H9 (cell line): Measurements from ENCODE around the gene SCNN1B. TPM values are rescaled to one million over a fixed set of nuclear protein-coding genes. Genes with fewer than 3 reads are reported as not detected.

Source experiments
- DNase-seq: peaks from one replicate; pipeline ENCODE4 v3.0.0-alpha.2; 2017
- H2AFZ ChIP-seq: one replicate; pipeline ENCODE4 v1.6.1; 2013; ENCODE audit warnings: mild to moderate bottlenecking, low read length, control low read depth, moderate library complexity
- H2AK5ac ChIP-seq: 2 replicates; pipeline ENCODE4 v1.6.1; 2013; ENCODE audit warnings: low read length, control low read depth, mixed read lengths; ENCODE audit not compliant: insufficient read length
- H2BK120ac ChIP-seq: one replicate; pipeline ENCODE4 v1.6.1; 2013; ENCODE audit warnings: low read depth, mild to moderate bottlenecking, low read length, control low read depth, inconsistent platforms; ENCODE audit not compliant: poor library complexity, severe bottlenecking
- H2BK12ac ChIP-seq: 2 replicates; pipeline ENCODE4 v1.6.1; 2013; ENCODE audit warnings: low read length, control low read depth, mixed read lengths, low read depth; ENCODE audit not compliant: insufficient read length
- H2BK15ac ChIP-seq: 2 replicates; pipeline ENCODE4 v1.6.1; 2013; ENCODE audit warnings: low read depth, low read length, control low read depth
- H2BK20ac ChIP-seq: one replicate; pipeline ENCODE4 v1.6.1; 2013; ENCODE audit warnings: low read depth, mild to moderate bottlenecking, low read length, control low read depth, inconsistent platforms; ENCODE audit not compliant: poor library complexity, severe bottlenecking
- H2BK5ac ChIP-seq: 2 replicates; pipeline ENCODE4 v1.6.1; 2013; ENCODE audit warnings: low read length, control low read depth, mixed read lengths; ENCODE audit not compliant: insufficient read length
- H3K14ac ChIP-seq: 2 replicates; pipeline ENCODE4 v1.6.1; 2013; ENCODE audit warnings: low read length, control low read depth; ENCODE audit not compliant: insufficient read depth
- H3K18ac ChIP-seq: 2 replicates; pipeline ENCODE4 v1.6.1; 2013; ENCODE audit warnings: low read depth, mild to moderate bottlenecking, mixed read lengths, low read length, control low read depth; ENCODE audit not compliant: insufficient read length
- H3K23ac ChIP-seq: 2 replicates; pipeline ENCODE4 v1.6.1; 2013; ENCODE audit warnings: low read length, control low read depth, mixed read lengths, low read depth; ENCODE audit not compliant: insufficient read length
- H3K23me2 ChIP-seq: 2 replicates; pipeline ENCODE4 v1.6.1; 2013; ENCODE audit warnings: low read depth, mild to moderate bottlenecking, mixed read lengths, low read length, control low read depth; ENCODE audit not compliant: insufficient read length, poor library complexity, severe bottlenecking
- H3K27ac ChIP-seq: 2 replicates; pipeline ENCODE4 v1.5.1; 2013; ENCODE audit warnings: low read length, control low read depth, mixed read lengths, low read depth; ENCODE audit not compliant: insufficient read length
- H3K27me3 ChIP-seq: 2 replicates; pipeline ENCODE4 v1.6.1; 2013; ENCODE audit warnings: low read length, control low read depth, inconsistent platforms; ENCODE audit not compliant: insufficient read depth
- H3K4ac ChIP-seq: 2 replicates; pipeline ENCODE4 v1.6.1; 2013; ENCODE audit warnings: low read depth, mild to moderate bottlenecking, control low read depth, inconsistent platforms, low read length, moderate library complexity
- H3K4me1 ChIP-seq: 2 replicates; pipeline ENCODE4 v1.6.1; 2013; ENCODE audit warnings: low read length, control low read depth, inconsistent platforms; ENCODE audit not compliant: insufficient read depth
- H3K4me2 ChIP-seq: 2 replicates; pipeline ENCODE4 v1.6.1; 2013; ENCODE audit warnings: low read length, control low read depth, mixed read lengths; ENCODE audit not compliant: insufficient read length, insufficient read depth
- H3K56ac ChIP-seq: 2 replicates; pipeline ENCODE4 v1.6.1; 2013; ENCODE audit warnings: low read depth, mild to moderate bottlenecking, mixed read lengths, low read length, control low read depth; ENCODE audit not compliant: insufficient read length
- H3K79me1 ChIP-seq: 2 replicates; pipeline ENCODE4 v1.6.1; 2013; ENCODE audit warnings: low read depth, mild to moderate bottlenecking, moderate library complexity, low read length, control low read depth, inconsistent platforms; ENCODE audit not compliant: insufficient read depth, poor library complexity, severe bottlenecking
- H3K79me2 ChIP-seq: 2 replicates; pipeline ENCODE4 v1.6.1; 2013; ENCODE audit warnings: low read length, control low read depth, inconsistent platforms; ENCODE audit not compliant: insufficient read depth
- H3K9ac ChIP-seq: 2 replicates; pipeline ENCODE4 v1.6.1; 2013; ENCODE audit warnings: low read length, control low read depth, mixed read lengths; ENCODE audit not compliant: insufficient read length; ENCODE audit errors: extremely low read depth
- H3K9me3 ChIP-seq: one replicate; pipeline ENCODE4 v1.6.1; 2013; ENCODE audit warnings: low read depth, low read length, inconsistent platforms; ENCODE audit not compliant: control insufficient read depth
- H3T11ph ChIP-seq: one replicate; pipeline ENCODE4 v1.6.1; 2013; ENCODE audit warnings: mild to moderate bottlenecking, low read length, control low read depth, inconsistent platforms
- H4K20me1 ChIP-seq: one replicate; pipeline ENCODE4 v1.6.1; 2013; ENCODE audit not compliant: control insufficient read depth, insufficient read length, insufficient read depth
- H4K5ac ChIP-seq: 2 replicates; pipeline ENCODE4 v1.6.1; 2013; ENCODE audit warnings: low read depth, mild to moderate bottlenecking, mixed read lengths, low read length, control low read depth; ENCODE audit not compliant: insufficient read length
- H4K8ac ChIP-seq: replicated peaks from 2 replicates; pipeline ENCODE4 v1.6.1; 2013; ENCODE audit warnings: low read length, control low read depth, mixed read lengths, low read depth; ENCODE audit not compliant: insufficient read length
- H4K91ac ChIP-seq: 2 replicates; pipeline ENCODE4 v1.6.1; 2013; ENCODE audit warnings: low read depth, mild to moderate bottlenecking, moderate library complexity, mixed read lengths, low read length, control low read depth; ENCODE audit not compliant: insufficient read length
- H3K27ac Mint-ChIP-seq, 3 experiments: 2 replicates in 2 of 3; 3 replicates in 1 of 3; pipeline ENCODE4 v1.8.0; 2020 to 2021; ENCODE audit warnings: mixed read lengths in 3 of 3, mild to moderate bottlenecking in 1 of 3, moderate library complexity in 1 of 3
- H3K27me3 Mint-ChIP-seq: 2 replicates; pipeline ENCODE4 v1.8.0; 2021; ENCODE audit warnings: low read depth, mild to moderate bottlenecking, moderate library complexity, mixed read lengths
- H3K36me3 Mint-ChIP-seq, 3 experiments: 2 replicates in 2 of 3; 3 replicates in 1 of 3; pipeline ENCODE4 v1.8.0; 2020 to 2021; ENCODE audit warnings: low read depth in 3 of 3, mixed read lengths in 3 of 3; ENCODE audit not compliant: insufficient read depth in 1 of 3
- H3K4me1 Mint-ChIP-seq, 2 experiments: 2 replicates each; pipeline ENCODE4 v1.8.0; 2020; ENCODE audit warnings: mixed read lengths in 2 of 2
- H3K4me3 Mint-ChIP-seq, 2 experiments: 2 replicates in 1 of 2; 3 replicates in 1 of 2; pipeline ENCODE4 v1.8.0; 2020 to 2021; ENCODE audit warnings: mild to moderate bottlenecking in 2 of 2, mixed read lengths in 2 of 2, moderate library complexity in 1 of 2
- H3K9me3 Mint-ChIP-seq, 2 experiments: 2 replicates in 1 of 2; 3 replicates in 1 of 2; pipeline ENCODE4 v1.8.0; 2020; ENCODE audit warnings: mild to moderate bottlenecking in 2 of 2, mixed read lengths in 2 of 2, moderate library complexity in 1 of 2
- WGBS: extraction: QIAGEN DNeasy Blood & Tissue Kit; methylation state at CpG from one replicate; pipeline ENCODE4 v1.1.7; 2013; ENCODE audit warnings: missing lambda C conversion rate, low lambda C conversion rate, mixed read lengths; ENCODE audit not compliant: insufficient read length; ENCODE audit errors: extremely low coverage; 5-methylcytosine and 5-hydroxymethylcytosine counted together
- total RNA-seq: library from RNA; stranded (reverse); gene quantifications from 2 replicates; pipeline ENCODE4 v1.2.1, GENCODE V29; 2021
- TF ChIP-seq, protein P1 (sequence below): fragments of 200-600 bp; sonication (generic); conservative IDR thresholded peaks from 3 replicates; pipeline ENCODE4 v1.8.0; 2021; ENCODE audit warnings: antibody characterized with exemption, mild to moderate bottlenecking

Gene SCNN1B
- total RNA-seq, 1 experiment from 2014 or later = 0.11 TPM

DNA sequence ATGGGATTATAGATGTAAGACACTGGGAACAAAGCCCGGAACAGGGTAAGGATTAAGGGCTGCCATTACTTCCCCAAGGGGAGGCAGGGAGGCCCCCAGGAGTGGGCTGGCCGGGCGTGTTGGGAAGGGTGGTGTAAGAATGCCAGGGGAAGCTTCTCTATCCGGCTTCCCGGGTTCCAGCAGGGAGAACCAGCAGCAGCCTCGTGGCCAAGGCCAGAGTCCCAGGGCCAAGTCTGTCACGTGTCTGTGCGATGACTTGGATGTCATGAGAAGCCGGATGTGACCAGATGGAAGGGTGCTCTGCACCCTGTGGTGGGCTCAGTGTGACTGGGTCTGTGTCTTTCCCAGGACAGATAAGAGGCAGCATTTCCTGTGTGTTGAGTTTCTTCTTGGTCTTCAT is 52.1 kb downstream of the SCNN1B start:
- Histone ChIP-seq H4K5ac (no peak overlapping the region), H3K23ac (no peak overlapping the region), H3K9ac (no peak overlapping the region), H3T11ph (no peak overlapping the region), H2BK5ac (no peak overlapping the region), H3K4me2 (no peak overlapping the region), H3K79me1 (no peaks in the 10 kb centered on the region), H4K20me1 (no peaks in the 10 kb centered on the region), H3K27ac (no peak overlapping the region), H3K79me2 (no peaks in the 10 kb centered on the region), H3K4me1 (no peaks in the 10 kb centered on the region), H3K4ac (no peak overlapping the region), H3K56ac (no peak overlapping the region), H2BK120ac (no peak overlapping the region), H4K91ac (no peak overlapping the region), H3K18ac (no peak overlapping the region), H2AFZ (no peak overlapping the region), H3K23me2 (no peaks in the 10 kb centered on the region), H2BK15ac (no peak overlapping the region), H2AK5ac (no peak overlapping the region), H2BK20ac (no peak overlapping the region), H3K9me3 (no peaks in the 10 kb centered on the region), H4K8ac (no peak overlapping the region), H3K14ac (no peak overlapping the region), H2BK12ac (no peak overlapping the region), H3K27me3 (no peaks in the 10 kb centered on the region)
- H3K27me3 Mint-ChIP-seq = no peaks in the 10 kb centered on the region; the same call in 1 of the 2 replicates
- H3K4me3 Mint-ChIP-seq = no peak overlapping the region
- no peak for DNase-seq
- TF ChIP-seq, protein P1, sequence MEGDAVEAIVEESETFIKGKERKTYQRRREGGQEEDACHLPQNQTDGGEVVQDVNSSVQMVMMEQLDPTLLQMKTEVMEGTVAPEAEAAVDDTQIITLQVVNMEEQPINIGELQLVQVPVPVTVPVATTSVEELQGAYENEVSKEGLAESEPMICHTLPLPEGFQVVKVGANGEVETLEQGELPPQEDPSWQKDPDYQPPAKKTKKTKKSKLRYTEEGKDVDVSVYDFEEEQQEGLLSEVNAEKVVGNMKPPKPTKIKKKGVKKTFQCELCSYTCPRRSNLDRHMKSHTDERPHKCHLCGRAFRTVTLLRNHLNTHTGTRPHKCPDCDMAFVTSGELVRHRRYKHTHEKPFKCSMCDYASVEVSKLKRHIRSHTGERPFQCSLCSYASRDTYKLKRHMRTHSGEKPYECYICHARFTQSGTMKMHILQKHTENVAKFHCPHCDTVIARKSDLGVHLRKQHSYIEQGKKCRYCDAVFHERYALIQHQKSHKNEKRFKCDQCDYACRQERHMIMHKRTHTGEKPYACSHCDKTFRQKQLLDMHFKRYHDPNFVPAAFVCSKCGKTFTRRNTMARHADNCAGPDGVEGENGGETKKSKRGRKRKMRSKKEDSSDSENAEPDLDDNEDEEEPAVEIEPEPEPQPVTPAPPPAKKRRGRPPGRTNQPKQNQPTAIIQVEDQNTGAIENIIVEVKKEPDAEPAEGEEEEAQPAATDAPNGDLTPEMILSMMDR = no peak
- WGBS = no CpG with 5 or more reads among the region's 9 CpGs
- H3K9me3 Mint-ChIP-seq = peaks cover 0 to 6% of the 10 kb centered on the region in 2 experiments; a peak in 2 of 5 replicates
- no peak overlapping the region; a peak in 1 of 7 replicates for H3K27ac Mint-ChIP-seq
- no peaks in the 10 kb centered on the region for H3K4me1 Mint-ChIP-seq
- H3K36me3 Mint-ChIP-seq = no peaks in the 10 kb centered on the region; a peak in 1 of 7 replicates
